ENCODE data around the gene SRSF9.

The SRSF9 gene

DNA sequence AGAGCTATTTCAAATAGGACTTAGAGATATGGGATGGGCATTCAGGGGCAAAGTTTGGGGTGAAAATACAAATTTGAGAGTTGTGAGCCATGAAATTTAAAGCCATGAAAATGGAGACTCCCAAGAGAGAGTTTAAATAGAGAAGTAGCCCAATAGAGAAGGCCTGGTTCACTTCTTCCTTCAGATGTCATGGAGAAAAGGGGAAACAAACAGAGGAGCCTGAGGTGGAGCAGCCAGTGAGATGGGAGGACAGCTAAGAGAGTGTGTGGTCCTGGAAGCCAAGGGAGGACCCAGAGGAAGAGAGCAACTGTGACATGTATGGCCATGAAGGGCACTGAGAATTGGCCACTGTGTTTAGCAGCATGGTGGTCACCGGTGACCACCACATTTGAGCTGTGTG is 14.1 kb upstream of the SRSF9 start:
- H3K4me3 ChIP-seq (ENCODE audit: low read depth, low read length), result no peak overlapping the region

DNA sequence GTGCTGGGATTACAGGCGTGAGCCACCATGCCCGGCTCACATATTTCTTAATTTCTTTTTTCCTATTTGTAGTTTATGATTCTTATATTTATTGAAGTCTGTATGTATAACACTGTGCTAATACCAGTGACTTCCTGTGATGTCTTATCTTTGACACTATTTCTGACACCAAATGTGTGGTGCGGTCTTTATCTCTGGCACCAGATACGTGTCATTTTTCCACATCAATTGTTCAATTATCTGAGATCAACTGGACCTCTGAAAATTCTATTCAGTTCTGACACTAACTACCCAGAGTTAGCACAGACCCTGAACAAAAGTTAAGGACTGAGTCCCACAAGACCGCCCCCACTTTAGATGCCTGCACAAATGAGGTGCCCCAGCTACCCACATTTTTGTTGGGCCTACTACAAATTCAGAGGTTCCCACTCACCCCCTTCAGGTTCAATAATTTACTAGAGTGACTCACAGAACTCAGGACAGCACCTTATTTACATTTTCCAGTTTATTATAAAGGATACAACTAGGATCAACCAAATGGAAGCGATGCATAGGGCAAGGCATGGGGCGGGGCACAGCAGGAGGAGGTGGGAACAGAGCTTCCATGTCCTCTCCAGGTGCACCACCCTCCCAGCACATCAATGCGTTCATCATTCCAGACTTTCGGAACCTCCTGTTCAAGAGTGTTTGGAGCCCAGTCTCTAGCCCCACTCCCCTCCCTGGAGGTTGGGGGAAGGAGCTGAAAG is 11.6 kb upstream of the SRSF9 start:
- H3K4me3 ChIP-seq (ENCODE audit: low read depth, low read length), result no peak overlapping the region

GRCh38 chr12:120480211-120480610 is 10.7 kb upstream of the SRSF9 start:
- no peak overlapping the region for H3K4me3 ChIP-seq (ENCODE audit: low read depth, low read length)

DNA sequence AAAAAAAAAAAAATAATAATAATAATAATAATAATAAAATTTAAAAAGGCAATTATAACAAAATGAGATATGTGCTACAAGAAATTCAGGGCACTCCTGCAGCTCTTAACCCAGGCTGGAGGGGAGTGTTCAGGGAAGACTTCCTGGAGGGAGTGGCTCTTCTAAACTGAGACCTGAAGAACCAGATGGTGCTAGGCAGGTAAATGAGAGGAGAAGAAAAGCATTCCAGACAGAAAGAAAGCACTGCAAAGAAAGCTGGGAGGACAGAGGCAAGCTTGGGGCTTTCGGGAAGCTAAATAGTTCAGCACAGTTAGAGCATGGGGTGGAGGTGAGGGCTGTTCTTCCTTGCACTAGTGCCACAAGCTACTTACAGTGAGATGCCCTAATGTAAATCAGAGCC is 9.9 kb upstream of the SRSF9 start:
- no peak overlapping the region for H3K4me3 ChIP-seq (ENCODE audit: low read depth, low read length)

- no peak overlapping the region for H3K4me3 ChIP-seq (ENCODE audit: low read depth, low read length)
Measured at GRCh38 chr12:120475643-120476042, 6.1 kb upstream of the SRSF9 start.

DNA sequence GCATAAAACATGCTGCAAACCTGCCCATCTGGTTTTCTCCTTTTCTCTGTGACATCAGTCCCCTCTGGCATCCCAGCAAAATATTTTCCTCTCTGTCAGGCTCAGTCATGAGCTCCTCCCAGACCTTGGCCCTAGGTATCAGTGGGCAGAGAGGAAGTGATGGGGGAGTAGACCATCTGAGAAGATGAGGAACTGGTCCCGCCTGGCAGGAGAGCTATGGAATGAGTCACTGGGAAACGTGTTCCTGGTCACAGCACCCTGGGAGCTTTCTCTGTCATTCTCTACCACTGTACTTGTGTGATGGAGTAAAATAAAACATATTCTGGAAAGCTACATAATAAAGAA is 5.0 kb upstream of the SRSF9 start:
- H3K4me3 ChIP-seq (ENCODE audit: low read depth, low read length), result no peak overlapping the region

DNA sequence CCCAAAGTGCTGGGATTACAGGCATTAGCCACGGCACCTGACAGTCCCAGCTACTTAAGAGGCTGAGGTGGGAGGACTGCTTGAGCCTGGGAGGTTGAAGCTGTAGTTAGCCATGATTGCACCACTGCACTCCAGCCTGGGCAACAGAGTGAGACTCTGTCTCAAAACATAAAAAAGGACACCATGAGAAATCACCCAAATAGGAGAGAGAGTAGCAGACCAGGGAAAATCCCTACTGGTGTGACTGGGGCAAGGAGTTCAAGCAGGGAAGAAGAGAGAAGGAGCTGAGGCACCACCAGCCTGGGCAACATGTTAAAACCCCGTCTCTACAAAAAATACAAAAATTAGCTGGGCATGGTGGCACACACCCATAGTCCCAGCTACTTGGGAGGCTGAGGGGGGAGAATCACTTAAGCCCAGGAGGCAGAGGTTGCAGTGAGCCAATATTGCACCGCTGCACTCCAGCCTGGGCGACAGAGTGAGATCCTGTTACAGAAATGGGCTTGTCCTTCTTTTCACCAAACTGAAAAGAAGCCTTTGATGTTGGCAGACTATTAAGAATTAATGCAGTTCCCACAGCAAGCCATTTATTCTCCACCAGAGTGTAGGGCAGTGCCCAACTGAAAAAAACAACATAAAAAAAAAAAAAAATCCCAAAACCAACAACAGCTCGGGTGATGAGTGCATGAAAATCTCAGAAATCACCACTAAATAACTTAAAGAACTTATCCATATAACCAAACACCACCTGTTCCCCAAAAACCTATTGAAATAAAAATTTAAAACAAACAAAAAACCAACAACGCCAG is 4.5 kb upstream of the SRSF9 start:
- no peak overlapping the region for H3K4me3 ChIP-seq (ENCODE audit: low read depth, low read length)

- no peak overlapping the region for H3K4me3 ChIP-seq (ENCODE audit: low read depth, low read length)
Measured at GRCh38 chr12:120472521-120472920, 3.0 kb upstream of the SRSF9 start.

DNA sequence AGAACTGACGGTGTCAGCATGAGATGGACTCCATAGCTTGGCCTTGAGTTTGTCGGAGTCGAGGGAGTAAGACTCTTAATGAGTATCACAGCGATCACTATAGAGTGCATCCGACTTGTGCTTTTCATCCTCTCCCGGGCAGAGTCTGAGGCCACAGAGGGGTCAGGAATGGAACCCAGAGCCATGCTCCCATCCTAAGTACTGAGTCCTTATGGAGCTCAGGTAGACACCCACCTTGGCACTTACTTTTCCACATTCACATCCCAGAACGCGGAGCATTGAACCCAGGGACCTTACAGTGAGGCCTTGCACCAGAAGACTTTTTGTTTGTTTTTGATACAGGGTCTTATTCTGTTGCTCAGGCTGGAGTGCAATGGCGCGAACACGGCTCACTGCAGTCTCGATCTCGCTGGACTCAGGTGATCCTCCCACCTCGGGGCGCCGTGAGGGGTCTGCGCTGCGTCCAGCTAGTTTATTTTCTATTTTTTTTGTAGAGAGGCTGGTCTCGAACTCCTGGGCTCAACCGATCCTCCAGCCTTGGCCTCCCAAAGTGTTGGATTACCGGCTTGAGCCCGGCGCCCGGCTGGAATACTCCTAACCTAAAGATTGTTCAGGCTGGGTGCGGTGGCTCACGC is 719 bp upstream of the SRSF9 start:
- peak overlapping the region; percentile 94 for H3K4me3 ChIP-seq (ENCODE audit: low read depth, low read length)

- H3K4me3 ChIP-seq (ENCODE audit: low read depth, low read length), result peak overlapping the region; percentile 94
Measured at GRCh38 chr12:120468821-120469449, 613 bp downstream of the SRSF9 start.

- H3K4me3 ChIP-seq (ENCODE audit: low read depth, low read length), result peak overlapping the region; percentile 94
Measured at GRCh38 chr12:120468325-120468820, 1.2 kb downstream of the SRSF9 start.

DNA sequence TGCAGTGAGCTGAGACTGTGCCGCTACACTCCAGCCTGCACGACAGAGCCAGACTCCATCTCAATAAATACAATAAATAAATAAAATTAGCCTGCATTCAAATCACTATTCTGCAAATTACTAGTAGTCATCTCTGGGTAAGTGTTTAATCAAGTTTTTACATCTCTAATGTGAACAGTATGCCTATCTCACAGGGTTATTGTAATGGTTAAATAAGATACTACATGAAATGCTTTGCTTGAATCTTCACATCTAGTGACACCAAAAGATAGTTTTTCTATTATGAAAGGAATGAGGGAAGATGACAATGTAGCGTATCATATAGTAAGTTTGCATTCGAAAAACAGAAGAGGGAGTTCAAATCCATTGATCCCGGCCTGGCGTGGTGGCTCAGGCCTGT is 2.1 kb downstream of the SRSF9 start:
- H3K4me3 ChIP-seq (ENCODE audit: low read depth, low read length), result no peak overlapping the region

DNA sequence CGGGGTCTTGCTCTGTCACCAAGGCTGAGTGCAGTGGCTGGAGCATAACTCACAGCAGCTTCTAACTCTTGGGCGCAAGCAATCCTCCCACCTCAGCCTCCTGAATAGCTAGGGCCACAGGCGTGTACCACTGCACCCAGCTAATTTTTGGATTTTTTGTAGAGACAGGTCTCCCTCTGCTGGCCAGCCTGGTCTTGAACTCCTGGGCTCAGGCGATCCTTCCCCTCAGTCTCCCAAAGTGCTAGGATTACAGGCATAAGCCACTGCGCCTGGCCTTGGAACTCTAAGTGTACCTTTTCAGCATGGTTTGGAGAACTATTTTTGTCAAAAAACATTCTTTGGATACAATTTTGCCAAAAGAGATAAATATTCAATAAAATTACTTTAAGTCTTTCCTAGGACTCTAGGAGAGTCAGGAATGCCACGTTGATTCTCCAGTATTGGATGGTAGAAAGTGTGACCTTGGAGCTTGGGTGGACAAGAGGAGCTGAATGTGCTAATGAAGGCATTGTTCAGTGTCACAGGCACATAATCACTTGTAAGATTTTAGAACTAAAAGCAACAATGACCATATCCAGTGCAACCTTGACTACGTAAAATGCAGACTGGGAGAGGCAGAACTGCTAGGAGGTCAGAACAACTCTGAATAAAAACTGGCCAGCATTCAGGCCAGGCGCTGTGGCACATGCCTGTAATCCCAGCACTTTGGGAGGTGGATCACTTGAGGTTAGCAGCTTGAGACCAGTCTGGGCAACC is 2.8 kb downstream of the SRSF9 start:
- no peak overlapping the region for H3K4me3 ChIP-seq (ENCODE audit: low read depth, low read length)

DNA sequence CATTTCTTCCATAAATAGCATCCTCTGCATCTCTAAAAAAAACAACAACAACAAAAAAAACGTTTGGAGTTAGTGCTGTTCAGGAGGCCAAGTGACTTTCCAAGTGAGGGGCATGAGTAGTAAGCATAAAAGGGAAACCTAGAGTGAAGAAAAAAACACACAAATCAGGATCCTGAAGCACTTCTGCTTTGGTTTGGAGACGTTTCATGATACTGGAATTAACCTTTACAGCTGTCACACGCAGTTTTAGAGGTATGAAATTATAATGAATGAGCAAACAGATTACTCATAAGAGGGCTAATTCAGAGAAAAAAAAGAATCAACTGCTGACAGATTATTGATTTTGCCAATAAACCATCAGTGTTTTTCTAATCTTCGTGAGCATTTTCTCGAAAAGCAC is 3.8 kb downstream of the SRSF9 start:
- H3K4me3 ChIP-seq (ENCODE audit: low read depth, low read length), result no peak overlapping the region

- H3K4me3 ChIP-seq (ENCODE audit: low read depth, low read length), result no peak overlapping the region
Measured at GRCh38 chr12:120463712-120464111, 5.8 kb downstream of the SRSF9 start.

DNA sequence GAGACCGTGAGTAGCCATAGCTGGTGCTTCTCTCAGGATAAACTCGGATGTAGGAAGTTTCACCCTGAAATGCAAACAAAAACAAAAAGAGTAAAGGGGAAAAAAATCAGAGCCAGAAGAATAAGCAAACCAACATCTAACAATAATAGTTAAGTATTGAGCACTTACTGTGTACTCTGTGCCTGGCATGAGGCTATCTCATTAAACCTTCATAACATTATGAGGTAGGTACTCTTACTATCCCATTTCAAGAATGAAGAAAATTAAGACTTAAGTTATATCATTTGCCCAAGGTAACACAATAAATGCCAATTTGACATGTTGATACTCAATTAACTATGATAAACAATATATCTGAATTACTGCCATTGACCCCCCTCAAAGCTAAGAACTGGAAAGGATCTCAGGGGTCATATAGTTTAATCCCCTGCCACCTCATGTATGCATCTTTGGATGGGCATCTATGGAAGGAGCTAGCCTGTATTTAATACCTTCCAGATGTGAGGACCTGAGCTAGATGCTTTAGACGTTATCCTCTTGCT is 7.4 kb downstream of the SRSF9 start:
- H3K4me3 ChIP-seq (ENCODE audit: low read depth, low read length), result no peak overlapping the region

GRCh38 chr12:120460157-120460556 is 9.4 kb downstream of the SRSF9 start:
- H3K4me3 ChIP-seq (ENCODE audit: low read depth, low read length), result no peak overlapping the region

- H3K4me3 ChIP-seq (ENCODE audit: low read depth, low read length), result no peak overlapping the region
Measured at GRCh38 chr12:120457133-120457532, 12.4 kb downstream of the SRSF9 start.

- H3K4me3 ChIP-seq (ENCODE audit: low read depth, low read length), result no peak overlapping the region
Measured at GRCh38 chr12:120455302-120455701, 14.2 kb downstream of the SRSF9 start.

GRCh38 chr12:120453977-120454376 is 15.6 kb downstream of the SRSF9 start:
- H3K4me3 ChIP-seq (ENCODE audit: low read depth, low read length), result no peak overlapping the region

Data from iPS-11a (cell line).